A549 (cell line): ENCODE data around the gene PCSK5.

Experiments
- CTCF ChIP-seq: fragments of >200 bp; sonication (Bioruptor Twin); formaldehyde crosslinking; IDR thresholded peaks from 3 replicates; pipeline ENCODE4 v1.5.1; 2016
- HDAC2 ChIP-seq: fragments of 200-600 bp; sonication (generic); IDR thresholded peaks from 2 replicates; pipeline ENCODE4 v1.6.1; 2016
- KDM5A ChIP-seq: fragments of 200-600 bp; sonication (generic); IDR thresholded peaks from 2 replicates; pipeline ENCODE4 v1.6.1; 2016; ENCODE audit warnings: antibody characterized with exemption, mild to moderate bottlenecking
- NFE2L2 ChIP-seq: fragments of 150-350 bp; conservative IDR thresholded peaks from 2 replicates; pipeline ENCODE4 v1.6.1; 2014; ENCODE audit warnings: low read length
- POLR2A ChIP-seq: IDR thresholded peaks from 2 replicates; pipeline ENCODE4 v1.6.1; 2012; ENCODE audit warnings: mild to moderate bottlenecking, low read length
- REST ChIP-seq: fragments of 200-600 bp; sonication (generic); IDR thresholded peaks from 2 replicates; pipeline ENCODE4 v1.6.1; 2016; ENCODE audit warnings: antibody characterized with exemption, mild to moderate bottlenecking, moderate library complexity

GRCh38 chr9:76215066-76215465 is 324.6 kb downstream of the PCSK5 start:
- TF ChIP-seq NFE2L2 (no peak), KDM5A (no peak), POLR2A (no peak), CTCF (no peak), HDAC2 (no peak), REST (no peak)
